K562 (cell line): Measurements from ENCODE around the gene SELENOK. TPM values are rescaled to one million over a fixed set of nuclear protein-coding genes. Genes with fewer than 3 reads are reported as not detected.

Source experiments
- ATAC-seq: fragments of 200-7000 bp; cut with Tn5 transposase; 3 replicates; pipeline ENCODE4 v1.9.1; 2020; ENCODE audit warnings: moderate library complexity
- BruUV-seq: library from RNA; stranded (reverse); fragments of 400-500 nt; replicated peaks from 2 replicates; lab custom pipeline; 2021; lab: Mats Ljungman, UMichigan
- CTCF ChIA-PET: fragments of 300-600 bp; formaldehyde crosslinking; extraction: SDS; loops from one replicate; lab custom pipeline; 2021; ENCODE audit warnings: low intra/inter-chr PET ratio; lab: Yijun Ruan, JAX
- POLR2A ChIA-PET: fragments of 300-600, 350-650 bp; sonication (Branson Sonifier 250); formaldehyde crosslinking; extraction: SDS; loops from one replicate; lab custom pipeline; 2021; ENCODE audit warnings: antibody characterized with exemption, inconsistent platforms; lab: Yijun Ruan, JAX
- DNase-seq, 4 experiments: peaks; one replicate each; pipeline versions ENCODE4 v3.0.0 to v3.0.0-alpha.2; 2011 to 2018; ENCODE audit warnings: low spot score in 3 of 4, mixed read lengths in 3 of 4; ENCODE audit errors: extremely low read depth in 1 of 4
- FAIRE-seq: peaks from 2 replicates; lab custom pipeline; 2011; peaks lifted over from hg19 to GRCh38; lab: Jason Lieb, UNC
- H2AFZ ChIP-seq: 2 replicates; pipeline ENCODE4 v1.6.0; 2011; ENCODE audit warnings: low read depth, low read length, control low read depth, inconsistent platforms
- H3K27ac ChIP-seq: fragments of 200-600 bp; 3 replicates; pipeline ENCODE4 v1.8.0; 2011; ENCODE audit warnings: low read depth, mild to moderate bottlenecking, control low read depth, inconsistent platforms, low read length, moderate library complexity, mixed read lengths; ENCODE audit errors: extremely low read depth
- H3K27me3 ChIP-seq, 2 experiments: fragments of 300-600 bp in 1 of 2; 2 replicates in 1 of 2; 3 replicates in 1 of 2; pipeline versions ENCODE4 v1.6.0 to v1.8.0; 2011; ENCODE audit warnings: inconsistent platforms in 2 of 2, low read length in 2 of 2, mild to moderate bottlenecking in 1 of 2, mixed read lengths in 1 of 2, moderate library complexity in 1 of 2; ENCODE audit not compliant: control insufficient read depth in 2 of 2, insufficient read depth in 2 of 2
- H3K36me3 ChIP-seq: fragments of 300-600 bp; 3 replicates; pipeline ENCODE4 v1.8.0; 2011; ENCODE audit warnings: mild to moderate bottlenecking, low read length, inconsistent platforms; ENCODE audit not compliant: control insufficient read depth, insufficient read depth
- H3K4me1 ChIP-seq, 2 experiments: fragments of 200-600 bp in 1 of 2; replicated peaks in 1 of 2; 2 replicates in 1 of 2; 3 replicates in 1 of 2; pipeline versions ENCODE4 v1.5.1 to v1.8.0; 2011; ENCODE audit warnings: inconsistent platforms in 2 of 2, low read length in 2 of 2, mild to moderate bottlenecking in 1 of 2, mixed read lengths in 1 of 2, moderate library complexity in 1 of 2; ENCODE audit not compliant: control insufficient read depth in 2 of 2, insufficient read depth in 2 of 2
- H3K4me2 ChIP-seq: 2 replicates; pipeline ENCODE4 v1.6.1; 2011; ENCODE audit warnings: low read length, control low read depth, inconsistent platforms, mixed read lengths; ENCODE audit not compliant: insufficient read depth
- H3K4me3 ChIP-seq: fragments of 200-600 bp; sonication (generic), shearing (Covaris generic); 2 replicates; pipeline ENCODE4 v1.5.1; 2016; ENCODE audit warnings: control low read depth, inconsistent platforms
- H3K79me2 ChIP-seq: fragments of 200-600 bp; 3 replicates; pipeline ENCODE4 v1.8.0; 2011; ENCODE audit warnings: low read length, inconsistent platforms; ENCODE audit not compliant: control insufficient read depth, insufficient read depth
- H3K9ac ChIP-seq, 2 experiments: 2 replicates each; pipeline versions ENCODE4 v1.6.0 to v1.6.1; 2011; ENCODE audit warnings: low read depth in 2 of 2, low read length in 2 of 2, control low read depth in 1 of 2, inconsistent platforms in 1 of 2, mild to moderate bottlenecking in 1 of 2, mixed read lengths in 1 of 2; ENCODE audit not compliant: insufficient read depth in 1 of 2
- H3K9me1 ChIP-seq: one replicate; pipeline ENCODE4 v1.6.0; 2011; ENCODE audit warnings: inconsistent platforms, mild to moderate bottlenecking, low read length, moderate library complexity; ENCODE audit not compliant: control insufficient read depth, insufficient read depth
- H3K9me3 ChIP-seq: replicated peaks from 2 replicates; pipeline ENCODE4 v1.5.1; 2011; ENCODE audit warnings: low read depth, low read length, inconsistent platforms; ENCODE audit not compliant: control insufficient read depth, insufficient read depth
- H4K20me1 ChIP-seq: replicated peaks from 2 replicates; pipeline ENCODE4 v1.6.1; 2011; ENCODE audit warnings: low read length, inconsistent platforms, mixed read lengths; ENCODE audit not compliant: control insufficient read depth, insufficient read depth
- BRD9 ChIP-seq: fragments of 450-650 bp; IDR thresholded peaks from 2 replicates; pipeline ENCODE4 v1.6.1; 2018; ENCODE audit warnings: low read depth; ENCODE audit not compliant: partially characterized antibody
- CEBPZ ChIP-seq: fragments of 150-350 bp; IDR thresholded peaks from 2 replicates; pipeline ENCODE4 v1.6.1; 2014; ENCODE audit warnings: low read depth, mild to moderate bottlenecking, low read length, borderline replicate concordance
- CREBBP ChIP-seq: IDR thresholded peaks from one replicate; pipeline ENCODE4 v1.6.1; 2012; ENCODE audit warnings: low read depth, mild to moderate bottlenecking, control low read depth, inconsistent platforms, low read length
- DNMT1 ChIP-seq: fragments of 450-650 bp; IDR thresholded peaks from 2 replicates; pipeline ENCODE4 v1.6.1; 2016; ENCODE audit warnings: antibody characterized with exemption, mild to moderate bottlenecking
- LARP7 ChIP-seq: fragments of 450-650 bp; IDR thresholded peaks from 2 replicates; pipeline ENCODE4 v1.6.1; 2016
- MCM5 ChIP-seq: fragments of 450-650 bp; IDR thresholded peaks from 2 replicates; pipeline ENCODE4 v1.6.1; 2016; ENCODE audit warnings: low read depth
- NR2C2 ChIP-seq, 2 experiments: fragments of 200-800 bp in 1 of 2; sonication (Bioruptor generic) in 1 of 2; sonication (generic) in 1 of 2; formaldehyde crosslinking in 1 of 2; IDR thresholded peaks; 2 replicates each; pipeline versions ENCODE4 v1.6.1 to v1.8.0; 2016 to 2022; ENCODE audit warnings: mild to moderate bottlenecking in 1 of 2, missing compliant biosample characterization in 1 of 2, missing genetic modification characterization in 1 of 2, missing genetic modification reagents in 1 of 2
- TCF7 ChIP-seq: sonication (generic); IDR thresholded peaks from 2 replicates; pipeline ENCODE4 v1.6.1; 2016; ENCODE audit warnings: antibody characterized with exemption, borderline replicate concordance
- ZFP1 ChIP-seq: fragments of 450-650 bp; formaldehyde crosslinking; IDR thresholded peaks from 2 replicates; pipeline ENCODE4 v1.4.0; 2020; ENCODE audit warnings: mild to moderate bottlenecking, mixed read lengths
- ZNF280B ChIP-seq: fragments of 250-450 bp; sonication (Bioruptor Pico); IDR thresholded peaks from 2 replicates; pipeline ENCODE4 v1.5.1; 2021; ENCODE audit warnings: mild to moderate bottlenecking
- WGBS: fragments of 100-300 bp; shearing (Covaris generic); methylation state at CpG from one replicate; pipeline ENCODE4 v1.1.6; 2016; ENCODE audit warnings: low coverage, mixed read lengths; ENCODE audit not compliant: insufficient coverage; ENCODE audit errors: missing lambda C conversion rate; 5-methylcytosine and 5-hydroxymethylcytosine counted together
- in situ Hi-C: fragments of 300-500 bp; cut with MboI; formaldehyde crosslinking; loops from 4 replicates; pipeline ENCODE4 v1.15.0; 2018; ENCODE audit warnings: inconsistent platforms, mixed read lengths
- intact Hi-C: fragments of 100-400 bp; cut with micrococcal nuclease; formaldehyde crosslinking; loops from 2 replicates; pipeline ENCODE4 v1.14.2; 2022
- polyA plus RNA-seq, 8 experiments: library from polyadenylated mRNA; depleted of rRNA in 4 of 8; stranded (reverse) in 5 of 8; unstranded in 3 of 8; fragments of >200 nt; fragmentation: Nextera tagmentation in 2 of 8; fragmentation: Illumina TruSeq in 1 of 8; extraction: Ambion mirVana in 2 of 8; extraction: Trizol in 1 of 8; gene quantifications; 2 replicates each; pipeline versions ENCODE4 v1.2.1 to v1.2.3, GENCODE V29; 2011 to 2014; ENCODE audit warnings: inconsistent platforms in 1 of 8, missing spikeins in 1 of 8
- total RNA-seq, 7 experiments: library from RNA; depleted of rRNA in 6 of 7; stranded (reverse); fragments of >200 nt in 6 of 7; fragmentation: Illumina TruSeq in 2 of 7; extraction: Trizol in 2 of 7; gene quantifications; 2 replicates each; pipeline versions ENCODE4 v1.2.1 to v1.2.3, GENCODE V29; 2011 to 2021; ENCODE audit warnings: low replicate concordance in 1 of 7
- TF ChIP-seq, protein P1 (sequence below): fragments of 200-800 bp; sonication (Bioruptor generic); IDR thresholded peaks from 2 replicates; pipeline ENCODE4 v1.6.1; 2017; ENCODE audit warnings: missing genetic modification characterization, missing compliant biosample characterization

The SELENOK gene
- total and polyA plus RNA-seq, 9 of the 15 experiments (the other 6 are each of a cell fraction or from before 2014, with no cell fraction given) = 18.3 to 164 (median 34.8) TPM

- no peak for TF ChIP-seq ZNF280B (CRISPR knock-in tag)
- TF ChIP-seq BRD9 = no peak
- TF ChIP-seq NR2C2 (CRISPR knock-in tag; IDR thresholded peaks at IDR 0.05) = no peak
- no peak for TF ChIP-seq NR2C2 (tag; IDR thresholded peaks at IDR 0.05)
- TF ChIP-seq CEBPZ = no peak
- TF ChIP-seq MCM5 = no peak
- TF ChIP-seq, all 486 proteins: peak for 0
Observed at GRCh38 chr3:53902711-53903110, 11.1 kb upstream of the SELENOK start (continued).

GRCh38 chr3:53902067-53902466 lies 10.4 kb upstream of the SELENOK start:
- FAIRE-seq (no peak), DNase-seq (no peak), ATAC-seq (no peak)
- WGBS = 0% methylated on average over 1 of the region's 1 CpG
- BruUV-seq = no TSS peak
- H3K27me3 ChIP-seq = peaks cover 0 to 5% of the 10 kb centered on the region in 2 experiments; a peak in 3 of 5 replicates
- TF ChIP-seq LARP7 (no peak), TCF7 (no peak), DNMT1 (no peak), ZFP1 (CRISPR knock-in tag) (no peak), CREBBP (no peak)
- TF ChIP-seq, protein P1, sequence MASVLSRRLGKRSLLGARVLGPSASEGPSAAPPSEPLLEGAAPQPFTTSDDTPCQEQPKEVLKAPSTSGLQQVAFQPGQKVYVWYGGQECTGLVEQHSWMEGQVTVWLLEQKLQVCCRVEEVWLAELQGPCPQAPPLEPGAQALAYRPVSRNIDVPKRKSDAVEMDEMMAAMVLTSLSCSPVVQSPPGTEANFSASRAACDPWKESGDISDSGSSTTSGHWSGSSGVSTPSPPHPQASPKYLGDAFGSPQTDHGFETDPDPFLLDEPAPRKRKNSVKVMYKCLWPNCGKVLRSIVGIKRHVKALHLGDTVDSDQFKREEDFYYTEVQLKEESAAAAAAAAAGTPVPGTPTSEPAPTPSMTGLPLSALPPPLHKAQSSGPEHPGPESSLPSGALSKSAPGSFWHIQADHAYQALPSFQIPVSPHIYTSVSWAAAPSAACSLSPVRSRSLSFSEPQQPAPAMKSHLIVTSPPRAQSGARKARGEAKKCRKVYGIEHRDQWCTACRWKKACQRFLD (CRISPR knock-in tag) = no peak
- no peak overlapping the region for H3K9ac ChIP-seq
- no peaks in the 10 kb centered on the region for H3K9me3 ChIP-seq
- CTCF ChIA-PET = no interaction called here
- H3K79me2 ChIP-seq = no peaks in the 10 kb centered on the region
- no peak overlapping the region for H3K4me2 ChIP-seq
- in situ Hi-C loops (no loop called here), intact Hi-C loops (no loop called here)
- H3K4me3 ChIP-seq = no peak overlapping the region
- POLR2A ChIA-PET = no interaction called here
- no peaks in the 10 kb centered on the region for H3K4me1 ChIP-seq
- H3K36me3 ChIP-seq = no peaks in the 10 kb centered on the region
- no peak overlapping the region for H3K27ac ChIP-seq
- H4K20me1 ChIP-seq = no peaks in the 10 kb centered on the region
- H2AFZ ChIP-seq = no peak overlapping the region
- no peaks in the 10 kb centered on the region for H3K9me1 ChIP-seq
